ENCODE data around the gene SP7. TPM values are rescaled to one million over a fixed set of nuclear protein-coding genes. Genes with fewer than 3 reads are reported as not detected.

Gene SP7
- total RNA-seq, 4 donors from 2014 or later = not detected

GRCh38 chr12:53290661-53291060 lies 45.5 kb downstream of the SP7 start:
- DNase-seq = no peak
- TF ChIP-seq POLR2A (IDR thresholded peaks at IDR 0.05) = no peak
- no peak for TF ChIP-seq CTCF (IDR thresholded peaks at IDR 0.05 in 4 of 5, conservative IDR thresholded peaks at IDR 0.05 in 1 of 5)

GRCh38 chr12:53289891-53290290 lies 46.3 kb downstream of the SP7 start:
- Histone ChIP-seq H3K4me1 (peaks cover 3% of the 10 kb centered on the region in 2 donors), H3K27ac (no peak overlapping the region), H3K27me3 (no peaks in the 10 kb centered on the region), H3K9me3 (no peaks in the 10 kb centered on the region), H3K4me3 (no peak overlapping the region), H3K36me3 (no peaks in the 10 kb centered on the region)
- intact Hi-C loops (cut with DNase I; ENCODE audit: low total_unique reads) = no loop called here
- no peak for DNase-seq
- in situ Hi-C loops (cut with MboI; ENCODE audit: low sequenced_read_pairs in 4 of 4) = loop anchor here in 2 of 4 donors (5.0 to 10.0 kb wide), 2 partner anchors 75 to 78 kb away; no protein-coding TSS in a partner anchor
- no peak for TF ChIP-seq CTCF (IDR thresholded peaks at IDR 0.05 in 4 of 5, conservative IDR thresholded peaks at IDR 0.05 in 1 of 5)
- no peak for TF ChIP-seq POLR2A (IDR thresholded peaks at IDR 0.05)
- ATAC-seq = no peak

More at GRCh38 chr12:53290661-53291060, 45.5 kb downstream of the SP7 start:
- Histone ChIP-seq H3K36me3 (no peaks in the 10 kb centered on the region), H3K4me3 (no peak overlapping the region), H3K9me3 (no peaks in the 10 kb centered on the region), H3K27me3 (no peaks in the 10 kb centered on the region), H3K4me1 (peaks cover 5% of the 10 kb centered on the region in 2 donors), H3K27ac (no peak overlapping the region)
- no peak for ATAC-seq
- in situ Hi-C loops (cut with MboI; ENCODE audit: low sequenced_read_pairs in 4 of 4) (no loop called here), intact Hi-C loops (cut with DNase I; ENCODE audit: low total_unique reads) (no loop called here)

- Histone ChIP-seq H3K36me3 (no peaks in the 10 kb centered on the region), H3K4me1 (no peaks in the 10 kb centered on the region), H3K9me3 (no peaks in the 10 kb centered on the region), H3K27me3 (no peaks in the 10 kb centered on the region), H3K4me3 (no peak overlapping the region), H3K27ac (no peak overlapping the region)
- ATAC-seq (no peak), DNase-seq (no peak)
- intact Hi-C loops (cut with DNase I; ENCODE audit: low total_unique reads) (no loop called here), in situ Hi-C loops (cut with MboI; ENCODE audit: low sequenced_read_pairs in 4 of 4) (loop anchor here in 2 of 4 donors (5.0 to 10.0 kb wide), 2 partner anchors 74 to 76 kb away; no protein-coding TSS in a partner anchor)
- TF ChIP-seq CTCF (IDR thresholded peaks at IDR 0.05 in 4 of 5, conservative IDR thresholded peaks at IDR 0.05 in 1 of 5) (no peak), POLR2A (IDR thresholded peaks at IDR 0.05) (no peak)
Measured at GRCh38 chr12:53288322-53288721, 47.8 kb downstream of the SP7 start.

- in situ Hi-C loops (cut with MboI; ENCODE audit: low sequenced_read_pairs in 4 of 4) (loop anchor here in 2 of 4 donors (5.0 to 10.0 kb wide), 2 partner anchors 73 to 75 kb away; no protein-coding TSS in a partner anchor), intact Hi-C loops (cut with DNase I; ENCODE audit: low total_unique reads) (loop anchor here (1.0 kb wide), 1 partner anchor 74 kb away; no protein-coding TSS in a partner anchor)
- H3K36me3 ChIP-seq = no peaks in the 10 kb centered on the region
- H3K9me3 ChIP-seq = no peaks in the 10 kb centered on the region
- ATAC-seq (peak; percentile 81 to 93), DNase-seq (peak; percentile 26 to 50)
- no peaks in the 10 kb centered on the region for H3K27me3 ChIP-seq
- H3K4me1 ChIP-seq = no peaks in the 10 kb centered on the region
- no peak for TF ChIP-seq POLR2A (IDR thresholded peaks at IDR 0.05)
- peak; percentile 40 to 73 (median 68) for TF ChIP-seq CTCF (IDR thresholded peaks at IDR 0.05 in 4 of 5, conservative IDR thresholded peaks at IDR 0.05 in 1 of 5)
- no peak overlapping the region for H3K4me3 ChIP-seq
- no peak overlapping the region for H3K27ac ChIP-seq
Measured at GRCh38 chr12:53287741-53288216, 48.4 kb downstream of the SP7 start.
